Coronary artery (tissue), 2 donors: ENCODE measurements around the gene ADNP2.

ENCODE experiments used
- DNase-seq: peaks from one replicate; pipeline ENCODE4 v3.0.0-alpha.2; 2017; ENCODE audit warnings: low spot score
- H3K27ac ChIP-seq, 2 donors: fragments of 200-600 bp; sonication (generic); one replicate each; pipeline ENCODE4 v1.5.1; 2016 to 2019
- H3K4me3 ChIP-seq: fragments of 200-600 bp; sonication (generic); 2 replicates; pipeline ENCODE4 v1.5.1; 2016; ENCODE audit warnings: mild to moderate bottlenecking, moderate library complexity
- TF ChIP-seq, protein P1 (sequence below): fragments of 200-600 bp; sonication (generic); IDR thresholded peaks from one replicate; pipeline ENCODE4 v1.5.1; 2019; ENCODE audit warnings: antibody characterized with exemption

Gene ADNP2

DNA sequence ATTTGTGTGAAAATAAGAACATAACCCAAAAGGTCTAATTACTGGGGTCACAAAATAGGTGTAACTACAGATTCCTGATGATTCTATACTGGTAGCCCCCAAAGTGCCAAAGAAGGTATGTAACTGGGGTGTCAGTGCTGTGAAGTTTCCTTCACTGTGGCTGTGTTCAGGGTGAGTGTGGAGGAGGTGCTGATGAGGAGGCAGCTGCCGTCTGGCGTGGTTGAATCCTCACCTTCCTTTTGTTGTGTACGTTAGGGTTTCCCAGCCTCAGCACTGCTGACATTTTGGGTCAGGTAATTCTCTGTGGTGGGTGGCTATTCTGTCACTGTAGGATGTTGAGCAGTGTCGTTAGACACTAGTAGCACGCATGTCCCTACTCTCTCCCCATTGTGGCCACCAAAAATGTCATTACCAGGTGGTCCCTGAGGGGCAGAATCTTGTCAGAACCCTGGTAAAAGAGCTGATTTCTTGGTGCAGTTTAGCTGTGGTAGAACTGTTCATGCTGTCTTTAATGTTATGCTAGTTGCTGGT lies 31.5 kb downstream of the ADNP2 start:
- H3K4me3 ChIP-seq, result no peak overlapping the region
- no peak overlapping the region for H3K27ac ChIP-seq
- TF ChIP-seq, protein P1, sequence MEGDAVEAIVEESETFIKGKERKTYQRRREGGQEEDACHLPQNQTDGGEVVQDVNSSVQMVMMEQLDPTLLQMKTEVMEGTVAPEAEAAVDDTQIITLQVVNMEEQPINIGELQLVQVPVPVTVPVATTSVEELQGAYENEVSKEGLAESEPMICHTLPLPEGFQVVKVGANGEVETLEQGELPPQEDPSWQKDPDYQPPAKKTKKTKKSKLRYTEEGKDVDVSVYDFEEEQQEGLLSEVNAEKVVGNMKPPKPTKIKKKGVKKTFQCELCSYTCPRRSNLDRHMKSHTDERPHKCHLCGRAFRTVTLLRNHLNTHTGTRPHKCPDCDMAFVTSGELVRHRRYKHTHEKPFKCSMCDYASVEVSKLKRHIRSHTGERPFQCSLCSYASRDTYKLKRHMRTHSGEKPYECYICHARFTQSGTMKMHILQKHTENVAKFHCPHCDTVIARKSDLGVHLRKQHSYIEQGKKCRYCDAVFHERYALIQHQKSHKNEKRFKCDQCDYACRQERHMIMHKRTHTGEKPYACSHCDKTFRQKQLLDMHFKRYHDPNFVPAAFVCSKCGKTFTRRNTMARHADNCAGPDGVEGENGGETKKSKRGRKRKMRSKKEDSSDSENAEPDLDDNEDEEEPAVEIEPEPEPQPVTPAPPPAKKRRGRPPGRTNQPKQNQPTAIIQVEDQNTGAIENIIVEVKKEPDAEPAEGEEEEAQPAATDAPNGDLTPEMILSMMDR, result no peak
- no peak for DNase-seq

- TF ChIP-seq, protein P1, result no peak
- H3K27ac ChIP-seq, result no peak overlapping the region
- no peak overlapping the region for H3K4me3 ChIP-seq
- DNase-seq, result no peak
These were observed 34.8 kb downstream of the ADNP2 start for GRCh38 chr18:80143881-80144280.

DNA sequence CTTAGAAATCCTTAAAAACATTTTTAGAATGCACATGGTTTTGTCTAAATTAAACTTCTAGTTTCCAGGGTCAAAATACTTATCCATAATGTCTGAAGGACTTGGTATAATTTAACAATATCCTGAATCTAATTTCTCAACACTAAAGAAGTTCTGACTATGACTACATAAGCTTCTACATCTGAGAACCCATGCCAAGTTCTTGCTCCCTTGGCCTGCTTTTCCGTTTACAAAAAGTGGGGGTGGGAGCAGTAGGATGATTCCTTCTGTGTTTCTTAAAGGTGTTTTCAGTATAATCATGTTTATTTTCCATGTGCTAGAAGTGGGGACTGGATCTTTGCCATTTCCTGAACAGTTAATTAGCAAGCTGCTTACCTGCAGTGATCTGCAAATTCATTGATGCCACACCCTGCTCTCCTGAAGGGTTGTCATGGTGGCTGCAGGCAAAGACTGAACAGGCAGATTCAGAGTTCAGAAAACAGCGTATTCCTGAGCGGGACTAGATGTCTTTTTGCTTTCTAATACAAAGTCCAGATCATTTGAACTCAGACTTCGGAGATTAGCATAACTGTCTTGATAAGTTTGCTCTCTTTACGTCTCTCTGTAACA lies 36.2 kb downstream of the ADNP2 start:
- TF ChIP-seq, protein P1, result no peak
- no peak overlapping the region for H3K27ac ChIP-seq
- DNase-seq, result no peak
- no peak overlapping the region for H3K4me3 ChIP-seq

DNA sequence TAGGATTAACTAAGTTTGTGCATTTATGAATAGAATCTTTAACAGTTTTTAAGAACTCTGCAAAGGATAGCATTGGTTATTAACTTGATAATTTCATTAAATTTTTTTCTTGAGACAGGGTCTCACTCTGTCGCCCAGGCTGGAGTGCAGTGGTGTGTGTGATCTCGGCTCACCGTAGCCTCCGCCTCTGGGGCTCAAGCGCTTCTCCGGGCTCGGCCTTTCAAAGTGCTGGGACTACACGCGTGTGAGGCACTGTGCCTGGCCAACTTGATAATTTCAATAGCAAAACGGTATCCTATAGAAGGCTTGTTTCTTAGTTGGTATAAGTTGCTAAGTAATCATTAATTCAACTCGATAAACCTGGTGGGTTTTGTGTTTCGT lies 38.0 kb downstream of the ADNP2 start:
- no peak for DNase-seq
- TF ChIP-seq, protein P1, result no peak
- Histone ChIP-seq H3K4me3 (peak overlapping the region; percentile 82), H3K27ac (no peak overlapping the region)

- TF ChIP-seq, protein P1, result no peak
- peak; percentile 84 for DNase-seq
- H3K27ac ChIP-seq, result no peak overlapping the region
These were observed 38.6 kb downstream of the ADNP2 start for GRCh38 chr18:80147418-80148325.

DNA sequence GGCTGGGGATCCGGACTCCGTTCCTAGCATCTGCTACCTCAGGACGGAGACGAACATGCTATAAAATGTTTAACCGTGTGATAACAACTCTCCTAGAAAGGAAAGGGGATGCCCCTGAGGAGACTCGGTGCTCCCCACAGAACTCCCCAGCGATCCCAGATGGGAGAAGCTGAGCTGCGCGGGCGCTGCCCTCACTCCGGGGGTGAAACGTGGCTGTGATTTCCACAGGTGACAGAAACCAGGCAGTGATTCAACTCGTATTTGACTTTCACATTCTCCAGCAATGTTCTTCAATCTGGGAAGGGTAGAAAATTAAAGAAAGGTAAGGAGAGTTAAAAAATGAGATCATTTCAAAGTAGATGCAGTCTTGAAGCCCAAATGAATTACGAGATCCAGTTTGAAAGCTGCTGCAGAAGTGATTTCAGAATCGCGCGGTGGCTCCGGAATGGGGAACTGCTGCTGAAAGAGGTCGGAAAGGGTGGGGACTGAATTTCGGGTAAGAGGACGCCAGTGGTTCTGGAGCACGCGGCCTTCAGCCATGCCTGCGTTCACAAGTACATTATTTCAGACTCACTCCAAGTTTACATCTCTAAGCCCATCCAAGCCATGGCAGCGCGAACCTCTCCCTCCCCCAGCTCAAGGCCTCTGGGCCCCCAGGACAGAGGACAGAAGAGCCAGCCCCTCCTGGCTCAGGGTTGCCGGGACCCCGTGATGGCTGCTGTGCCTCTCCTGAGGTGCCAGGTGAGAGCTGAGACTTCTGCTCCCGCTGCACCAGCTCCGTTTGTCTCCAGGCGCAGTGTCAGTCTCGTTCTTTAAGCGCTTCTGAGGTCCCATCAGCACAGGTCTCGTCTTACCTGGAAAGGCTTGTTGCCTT lies 39.5 kb downstream of the ADNP2 start:
- no peak for DNase-seq
- Histone ChIP-seq H3K4me3 (peak overlapping the region; percentile 82), H3K27ac (no peak overlapping the region)
- TF ChIP-seq, protein P1, result no peak

More at GRCh38 chr18:80147418-80148325, 38.6 kb downstream of the ADNP2 start:
- peak overlapping the region; percentile 82 for H3K4me3 ChIP-seq
